WTC11 (cell line): ENCODE results near the gene CCNB2.

Source experiments
- ATF3 ChIP-seq: sonication (generic); formaldehyde crosslinking; conservative IDR thresholded peaks from 2 replicates; pipeline ENCODE4 v1.8.1; 2022; ENCODE audit warnings: mild to moderate bottlenecking, missing genetic modification reagents
- CREB1 ChIP-seq: sonication (generic); formaldehyde crosslinking; IDR thresholded peaks from 2 replicates; pipeline ENCODE4 v1.8.0; 2023; ENCODE audit warnings: mild to moderate bottlenecking, missing genetic modification reagents
- CTCF ChIP-seq: fragments of 200-600 bp; IDR thresholded peaks from 2 replicates; pipeline ENCODE4 v1.8.0; 2022; ENCODE audit warnings: antibody characterized with exemption
- E2F5 ChIP-seq: sonication (generic); formaldehyde crosslinking; IDR thresholded peaks from 2 replicates; pipeline ENCODE4 v1.8.1; 2022; ENCODE audit warnings: mild to moderate bottlenecking, moderate library complexity, missing genetic modification reagents
- ELF4 ChIP-seq: sonication (generic); formaldehyde crosslinking; IDR thresholded peaks from 2 replicates; pipeline ENCODE4 v1.8.1; 2022; ENCODE audit warnings: low read depth, mild to moderate bottlenecking, moderate library complexity, missing genetic modification reagents
- IRF1 ChIP-seq: sonication (generic); formaldehyde crosslinking; IDR thresholded peaks from 2 replicates; pipeline ENCODE4 v1.8.0; 2023; ENCODE audit warnings: missing genetic modification reagents
- NR2C2 ChIP-seq: sonication (generic); formaldehyde crosslinking; IDR thresholded peaks from 2 replicates; pipeline ENCODE4 v1.8.0; 2022; ENCODE audit warnings: mild to moderate bottlenecking, missing genetic modification reagents
- SMAD3 ChIP-seq: sonication (generic); formaldehyde crosslinking; IDR thresholded peaks from 2 replicates; pipeline ENCODE4 v1.8.0; 2022; ENCODE audit warnings: missing genetic modification reagents, mild to moderate bottlenecking, borderline replicate concordance
- USF1 ChIP-seq: sonication (generic); formaldehyde crosslinking; IDR thresholded peaks from 2 replicates; pipeline ENCODE4 v1.8.0; 2022; ENCODE audit warnings: mild to moderate bottlenecking, missing genetic modification reagents

- no peak for TF ChIP-seq CTCF
- no peak for TF ChIP-seq ATF3 (CRISPR knock-in tag)
- no peak for TF ChIP-seq IRF1
- TF ChIP-seq ELF4 (CRISPR knock-in tag) = no peak
- TF ChIP-seq E2F5 (CRISPR knock-in tag) = no peak
- no peak for TF ChIP-seq CREB1 (CRISPR knock-in tag)
- no peak for TF ChIP-seq USF1 (CRISPR knock-in tag)
- no peak for TF ChIP-seq NR2C2 (CRISPR knock-in tag)
- TF ChIP-seq SMAD3 (CRISPR knock-in tag) = no peak
These were observed 53.7 kb downstream of the CCNB2 start for GRCh38 chr15:59158701-59159034.
